Activated T-cell treated with anti-CD3 and anti-CD28 coated beads for 48 hours (primary cell): ENCODE data around the gene SPAG9.
"Not testable (repeated sequence)": the region's sequence is repeated elsewhere in the genome, so short reads cannot be mapped to it uniquely, and the experiment has no call there.

Source experiments
- DNase-seq: peaks from one replicate; pipeline ENCODE4 v3.0.0-alpha.2; 2020; ENCODE audit warnings: low read depth

Gene SPAG9

GRCh38 chr17:51142597-51142996 lies 21.9 kb upstream of the SPAG9 start:
- no peak for DNase-seq

DNA sequence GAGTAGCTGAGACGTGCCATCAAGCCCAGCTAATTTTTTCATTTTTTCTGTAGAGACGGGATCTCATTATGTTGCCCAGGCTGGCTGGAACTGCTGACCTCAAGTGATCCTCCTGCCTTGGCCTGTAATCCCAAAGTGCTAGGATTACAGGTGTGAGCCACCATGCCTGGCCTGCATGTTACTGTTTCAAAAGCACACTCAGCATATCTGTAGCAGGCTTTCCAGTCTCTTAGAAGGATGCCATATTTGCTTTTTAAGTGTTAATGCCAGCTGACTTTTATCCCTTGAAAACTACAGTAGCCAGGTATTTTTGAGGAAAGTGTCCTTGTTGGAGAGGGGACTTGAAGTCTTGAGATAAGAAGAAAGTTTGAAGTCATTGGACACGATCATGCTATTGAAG lies 15.3 kb upstream of the SPAG9 start:
- DNase-seq: no peak

- no peak for DNase-seq
These were observed 12.7 kb upstream of the SPAG9 start for GRCh38 chr17:51133365-51133764.

GRCh38 chr17:51132964-51133319 lies 12.3 kb upstream of the SPAG9 start:
- no peak for DNase-seq

GRCh38 chr17:51128076-51128475 lies 7.4 kb upstream of the SPAG9 start:
- no peak for DNase-seq

DNA sequence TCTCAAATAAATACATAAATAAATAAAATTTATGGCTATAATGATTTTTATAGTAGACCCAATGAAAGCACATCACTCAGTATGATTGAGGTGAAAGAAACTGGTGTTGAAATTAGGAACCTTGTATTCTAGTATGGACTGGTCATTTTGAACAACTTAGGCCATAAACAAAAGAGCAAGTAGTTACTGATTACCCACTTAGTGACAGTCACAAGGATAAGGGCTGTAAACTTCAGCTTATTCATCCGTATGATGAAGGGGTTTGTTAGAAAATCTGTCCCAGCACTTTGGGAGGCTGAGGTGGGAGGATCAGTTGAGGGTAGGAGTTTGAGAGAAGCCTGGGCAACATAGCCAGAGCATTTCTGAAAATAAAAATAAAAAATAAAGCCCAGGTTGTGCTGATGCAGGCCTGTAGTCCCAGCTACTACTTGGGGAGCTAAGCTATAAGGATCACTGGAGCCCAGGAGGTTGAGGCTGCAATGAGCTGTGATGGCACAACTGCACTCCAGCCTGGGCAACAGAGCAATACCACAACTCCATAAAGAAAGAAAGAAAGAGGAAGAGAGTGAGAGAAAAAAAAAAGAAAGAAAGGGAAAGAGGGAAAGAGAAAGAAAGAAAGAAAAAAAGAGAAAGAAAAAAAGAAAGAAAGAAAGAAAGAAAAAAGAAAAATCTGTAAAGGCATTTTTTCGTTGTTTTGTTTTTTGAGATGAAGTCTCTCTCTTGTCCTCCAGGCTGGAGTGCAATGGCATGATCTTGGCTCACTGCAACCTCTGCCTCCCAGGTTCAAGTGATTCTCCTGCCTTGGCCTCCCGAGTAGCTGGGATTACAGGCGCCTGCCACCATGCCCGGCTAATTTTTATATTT lies 4.2 kb upstream of the SPAG9 start:
- DNase-seq: no peak

- not testable (repeated sequence) for DNase-seq
These were observed 1.9 kb upstream of the SPAG9 start for GRCh38 chr17:51122473-51123115.

GRCh38 chr17:51121620-51122472 lies 1.2 kb upstream of the SPAG9 start:
- DNase-seq: peak; percentile 88

GRCh38 chr17:51120357-51120738 lies 320 bp downstream of the SPAG9 start:
- peak; percentile 31 for DNase-seq

GRCh38 chr17:51119415-51120356 lies 982 bp downstream of the SPAG9 start:
- peak; percentile 33 for DNase-seq

GRCh38 chr17:51118330-51119195 lies 2.1 kb downstream of the SPAG9 start:
- no peak for DNase-seq

- DNase-seq: no peak
These were observed 5.5 kb downstream of the SPAG9 start for GRCh38 chr17:51115179-51115578.

- not testable (repeated sequence) for DNase-seq
These were observed 8.1 kb downstream of the SPAG9 start for GRCh38 chr17:51112303-51113222.

GRCh38 chr17:51107778-51108177 lies 12.9 kb downstream of the SPAG9 start:
- no peak for DNase-seq

GRCh38 chr17:51103451-51103850 lies 17.2 kb downstream of the SPAG9 start:
- DNase-seq: no peak

DNA sequence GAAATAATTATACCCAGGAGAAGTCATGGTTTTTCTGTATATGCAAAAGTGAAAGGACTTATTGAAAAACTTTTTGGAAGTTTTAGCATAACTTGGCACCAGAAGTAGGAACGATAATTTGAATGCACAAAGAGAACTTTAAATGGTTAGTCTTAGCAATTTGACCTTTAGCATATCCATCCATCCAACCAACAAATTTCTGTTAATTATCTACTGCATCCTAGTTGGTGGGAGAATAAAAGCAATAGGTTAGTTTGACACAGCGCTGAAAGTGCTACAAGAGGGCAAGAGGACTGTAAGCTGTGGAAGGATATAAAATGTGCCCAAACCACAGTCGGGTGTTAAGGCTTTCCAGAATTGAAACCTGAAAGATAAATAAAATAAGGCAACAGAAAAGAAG lies 17.6 kb downstream of the SPAG9 start:
- DNase-seq: no peak

DNA sequence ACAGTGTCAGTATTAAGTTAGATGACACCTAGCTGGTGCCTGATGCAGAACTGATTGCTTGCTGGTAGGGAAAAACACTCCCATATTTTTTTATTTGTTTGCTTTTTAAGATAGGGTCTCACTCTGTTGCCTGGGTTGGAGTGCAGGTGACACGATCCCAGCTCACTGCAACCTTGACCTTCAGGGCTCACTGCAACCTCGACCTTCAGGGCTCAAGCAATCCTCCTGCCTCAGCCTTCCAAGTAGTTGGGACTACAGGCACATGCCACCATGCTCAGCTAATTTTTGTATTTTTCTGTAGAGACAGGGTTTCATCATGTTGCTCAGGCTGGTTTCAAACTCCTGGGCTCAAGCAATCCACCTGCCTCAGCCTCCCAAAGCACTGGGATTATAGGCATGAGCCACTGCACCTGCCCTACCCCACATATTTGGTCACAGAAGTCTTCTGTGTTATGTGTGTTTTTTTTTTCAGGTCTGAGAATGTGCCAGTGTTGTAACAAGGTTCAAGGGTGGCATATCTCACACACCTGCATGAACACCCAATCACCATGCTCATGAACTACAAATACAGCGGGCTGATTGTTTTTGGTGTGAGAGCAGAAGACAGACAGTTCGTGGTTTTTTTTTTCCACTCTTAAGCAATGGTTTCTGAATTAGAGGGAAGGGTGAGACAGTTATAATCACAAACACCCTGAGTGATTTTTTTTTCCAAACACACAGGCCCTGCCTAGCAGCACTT lies 22.8 kb downstream of the SPAG9 start:
- DNase-seq: no peak

DNA sequence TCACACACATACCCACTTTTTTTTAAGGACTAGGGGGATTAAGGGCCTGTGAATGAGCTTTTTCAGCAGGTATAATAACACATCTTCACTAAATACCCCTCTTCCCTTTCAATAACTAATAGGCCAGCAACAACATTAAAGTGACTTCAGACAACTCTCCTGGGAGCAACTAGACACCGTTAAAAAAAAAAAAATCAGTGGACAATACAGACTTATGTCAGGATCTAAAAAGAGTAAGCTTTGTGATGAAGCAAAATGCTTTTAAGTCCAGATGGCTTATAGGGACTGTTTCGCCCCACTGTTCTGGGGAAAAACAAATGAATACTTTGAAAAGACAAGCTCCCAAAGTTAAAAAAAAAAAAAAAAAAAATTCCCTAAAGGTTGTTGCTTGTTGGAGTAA lies 29.0 kb downstream of the SPAG9 start:
- no peak for DNase-seq

GRCh38 chr17:51088868-51089267 lies 31.8 kb downstream of the SPAG9 start:
- DNase-seq: not testable (repeated sequence)
